WTC11 (cell line): ENCODE measurements around the gene MARVELD1. TPM values are rescaled to one million over a fixed set of nuclear protein-coding genes. Genes with fewer than 3 reads are reported as not detected.

Experiments used
- ATAC-seq: fragments of 200-7000 bp; cut with Tn5 transposase; 2 replicates; pipeline ENCODE4 v1.10.0; 2021; ENCODE audit warnings: mild to moderate bottlenecking, moderate library complexity
- CTCF ChIA-PET: fragments of 300-600 bp; sonication (Branson Sonifier 250); formaldehyde crosslinking; loops from one replicate; lab custom pipeline; 2021; ENCODE audit warnings: antibody characterized with exemption; lab: Charles Lee
- POLR2A ChIA-PET: fragments of 350-600 bp; sonication (Branson Sonifier 250); formaldehyde crosslinking; loops from one replicate; lab custom pipeline; 2021; ENCODE audit warnings: antibody characterized with exemption; lab: Charles Lee
- DNase-seq: peaks from one replicate; pipeline ENCODE4 v3.0.0; 2021; ENCODE audit warnings: low spot score
- H3K27ac Mint-ChIP-seq: 2 replicates; pipeline ENCODE4 v1.8.0; 2021; ENCODE audit warnings: mixed read lengths
- H3K27me3 Mint-ChIP-seq: 2 replicates; pipeline ENCODE4 v1.8.0; 2021; ENCODE audit warnings: low read depth, mild to moderate bottlenecking, moderate library complexity, mixed read lengths
- H3K36me3 Mint-ChIP-seq: 2 replicates; pipeline ENCODE4 v1.8.0; 2021; ENCODE audit warnings: mixed read lengths
- H3K4me1 Mint-ChIP-seq: 2 replicates; pipeline ENCODE4 v1.8.0; 2022; ENCODE audit warnings: mixed read lengths
- H3K4me3 Mint-ChIP-seq: 2 replicates; pipeline ENCODE4 v1.8.0; 2021; ENCODE audit warnings: mild to moderate bottlenecking, moderate library complexity, mixed read lengths
- H3K9me3 Mint-ChIP-seq: 2 replicates; pipeline ENCODE4 v1.8.0; 2021; ENCODE audit warnings: mixed read lengths
- AR ChIP-seq: fragments of 250-450 bp; sonication (Bioruptor Pico); IDR thresholded peaks from 2 replicates; pipeline ENCODE4 v1.9.0; 2021; ENCODE audit warnings: mild to moderate bottlenecking
- CTCF ChIP-seq: fragments of 200-600 bp; IDR thresholded peaks from 2 replicates; pipeline ENCODE4 v1.8.0; 2022; ENCODE audit warnings: antibody characterized with exemption
- ERG ChIP-seq: fragments of 250-450 bp; sonication (Bioruptor Pico); IDR thresholded peaks from 2 replicates; pipeline ENCODE4 v1.8.0; 2021; ENCODE audit warnings: mild to moderate bottlenecking
- ESRRA ChIP-seq: sonication (generic); formaldehyde crosslinking; IDR thresholded peaks from 2 replicates; pipeline ENCODE4 v1.8.1; 2022; ENCODE audit warnings: mild to moderate bottlenecking, missing genetic modification reagents, borderline replicate concordance
- FOXJ3 ChIP-seq: sonication (generic); formaldehyde crosslinking; IDR thresholded peaks from 2 replicates; pipeline ENCODE4 v1.9.0; 2021; ENCODE audit warnings: missing genetic modification reagents, mild to moderate bottlenecking, borderline replicate concordance
- GTF2I ChIP-seq: fragments of 250-450 bp; sonication (Bioruptor Pico); conservative IDR thresholded peaks from 2 replicates; pipeline ENCODE4 v1.4.0; 2021; ENCODE audit warnings: mild to moderate bottlenecking
- PREB ChIP-seq: sonication (generic); formaldehyde crosslinking; IDR thresholded peaks from 2 replicates; pipeline ENCODE4 v1.8.1; 2022; ENCODE audit warnings: mild to moderate bottlenecking, missing genetic modification reagents, moderate library complexity, borderline replicate concordance
- TEAD1 ChIP-seq: sonication (generic); formaldehyde crosslinking; IDR thresholded peaks from 2 replicates; pipeline ENCODE4 v1.8.0; 2022; ENCODE audit warnings: mild to moderate bottlenecking, missing genetic modification reagents
- TP53 ChIP-seq: sonication (generic); formaldehyde crosslinking; IDR thresholded peaks from 2 replicates; pipeline ENCODE4 v1.8.1; 2023; ENCODE audit warnings: mild to moderate bottlenecking, missing genetic modification reagents
- USF2 ChIP-seq: sonication (generic); formaldehyde crosslinking; IDR thresholded peaks from 2 replicates; pipeline ENCODE4 v1.8.1; 2023; ENCODE audit warnings: mild to moderate bottlenecking, missing genetic modification reagents, moderate library complexity
- ZBTB43 ChIP-seq: sonication (generic); formaldehyde crosslinking; IDR thresholded peaks from 2 replicates; pipeline ENCODE4 v1.8.1; 2023; ENCODE audit warnings: mild to moderate bottlenecking, missing genetic modification reagents
- ZNF121 ChIP-seq: sonication (generic); formaldehyde crosslinking; IDR thresholded peaks from 2 replicates; pipeline ENCODE4 v1.8.0; 2023; ENCODE audit warnings: missing genetic modification reagents
- ZNF138 ChIP-seq: sonication (generic); formaldehyde crosslinking; conservative IDR thresholded peaks from 2 replicates; pipeline ENCODE4 v1.8.1; 2022; ENCODE audit warnings: mild to moderate bottlenecking, moderate library complexity, missing genetic modification reagents
- total RNA-seq: library from RNA; stranded (reverse); gene quantifications from 3 replicates; pipeline ENCODE4 v1.2.3, GENCODE V29; 2021

Gene MARVELD1
- total RNA-seq, 1 experiment from 2014 or later = 37.7 TPM

- TF ChIP-seq ZBTB43 (CRISPR knock-in tag) = no peak
These were observed 43.9 kb downstream of the MARVELD1 start (continued) for GRCh38 chr10:97757471-97757870.

GRCh38 chr10:97759158-97759887 lies 45.8 kb downstream of the MARVELD1 start:
- Mint-ChIP-seq H3K9me3 (no peaks in the 10 kb centered on the region), H3K27ac (peak overlapping the region; percentile 53; the same call in 1 of the 2 replicates), H3K4me3 (no peak overlapping the region), H3K27me3 (no peaks in the 10 kb centered on the region), H3K36me3 (peaks cover 32% of the 10 kb centered on the region), H3K4me1 (peaks cover 14% of the 10 kb centered on the region)
- ATAC-seq (peak; percentile 90), DNase-seq (peak; percentile 90)
- TF ChIP-seq GTF2I (no peak), TP53 (CRISPR knock-in tag) (no peak), ESRRA (CRISPR knock-in tag) (no peak), CTCF (peak; percentile 76), ZNF121 (CRISPR knock-in tag) (peak; percentile 100), ZNF138 (CRISPR knock-in tag) (peak; percentile 46; the same call in 1 of the 2 replicates), ERG (CRISPR knock-in tag) (no peak), USF2 (CRISPR knock-in tag) (no peak), PREB (no peak), AR (CRISPR knock-in tag) (no peak), TEAD1 (no peak), FOXJ3 (CRISPR knock-in tag) (no peak)
- ChIA-PET CTCF (interaction anchor here (0.6 to 3.1 kb wide), 11 partner anchors 13 to 158 kb away, joined by 3 to 10 read pairs (median 4); partner anchors contain the start of genes SFRP5 and ZFYVE27), POLR2A (interaction anchor here (0.5 kb wide), 1 partner anchor 75 kb away, joined by 3 read pairs; no protein-coding TSS in a partner anchor)
